D721Med (cell line): Measurements from ENCODE around the gene EEFSEC.

ENCODE experiments used
- DNase-seq: peaks from one replicate; pipeline ENCODE4 v3.0.0; 2011; ENCODE audit warnings: low spot score; ENCODE audit not compliant: insufficient read length
- FAIRE-seq: peaks from 2 replicates; lab custom pipeline; 2011; peaks lifted over from hg19 to GRCh38; lab: Jason Lieb, UNC
- CTCF ChIP-seq: IDR thresholded peaks from 2 replicates; pipeline ENCODE4 v1.5.1; 2012; ENCODE audit warnings: mild to moderate bottlenecking, control low read depth; ENCODE audit not compliant: insufficient read depth; ENCODE audit errors: missing control alignments

The EEFSEC gene

GRCh38 chr3:128317101-128317697 is 163.9 kb downstream of the EEFSEC start:
- FAIRE-seq (no peak), DNase-seq (no peak)
- no peak for TF ChIP-seq CTCF

- TF ChIP-seq CTCF, result no peak
Observed at GRCh38 chr3:128317698-128318231, 164.5 kb downstream of the EEFSEC start.

GRCh38 chr3:128318275-128318941 is 165.1 kb downstream of the EEFSEC start:
- no peak for FAIRE-seq
- no peak for TF ChIP-seq CTCF

More at GRCh38 chr3:128317698-128318231, 164.5 kb downstream of the EEFSEC start:
- DNase-seq (no peak), FAIRE-seq (no peak)

GRCh38 chr3:128319107-128319506 is 165.8 kb downstream of the EEFSEC start:
- FAIRE-seq (no peak), DNase-seq (no peak)
- no peak for TF ChIP-seq CTCF

More at GRCh38 chr3:128318275-128318941, 165.1 kb downstream of the EEFSEC start:
- DNase-seq, result no peak

- no peak for TF ChIP-seq CTCF
- FAIRE-seq (no peak), DNase-seq (no peak)
Observed at GRCh38 chr3:128319741-128320141, 166.5 kb downstream of the EEFSEC start.

GRCh38 chr3:128320551-128321340 is 167.5 kb downstream of the EEFSEC start:
- DNase-seq (no peak), FAIRE-seq (no peak)
- no peak for TF ChIP-seq CTCF
